Neural progenitor cell (in vitro differentiated cells): Measurements from ENCODE around the gene ERMP1.

Source experiments
- CTCF ChIP-seq: fragments of 200-600 bp; sonication (generic); IDR thresholded peaks from 2 replicates; pipeline ENCODE4 v1.5.1; 2017; ENCODE audit warnings: antibody characterized with exemption, mild to moderate bottlenecking
- EZH2 ChIP-seq: fragments of 200-600 bp; sonication (generic); IDR thresholded peaks from 2 replicates; pipeline ENCODE4 v1.6.1; 2017; ENCODE audit warnings: antibody characterized with exemption, mild to moderate bottlenecking, moderate library complexity

- TF ChIP-seq CTCF (no peak), EZH2 (no peak)
These were observed 37.1 kb upstream of the ERMP1 start for GRCh38 chr9:5870020-5870339.
